Stimulated activated naive CD8-positive, alpha-beta T cell treated with anti-CD3 and anti-CD28 coated beads, Interleukin-15, Interleukin-2, amounts not matched to agents 100 ng/mL and 50 ng/mL, for 24 hours (primary cell): ENCODE data around the gene MRGPRF.

Experiments used
- H3K27ac Mint-ChIP-seq: one replicate; pipeline ENCODE4 v1.8.0; 2021; ENCODE audit warnings: mild to moderate bottlenecking, mixed read lengths
- H3K27me3 Mint-ChIP-seq: one replicate; pipeline ENCODE4 v1.8.0; 2021; ENCODE audit warnings: mixed read lengths
- H3K36me3 Mint-ChIP-seq: one replicate; pipeline ENCODE4 v1.8.0; 2021; ENCODE audit warnings: low read depth, mixed read lengths
- H3K4me1 Mint-ChIP-seq: one replicate; pipeline ENCODE4 v1.8.0; 2021; ENCODE audit warnings: low read depth, mixed read lengths
- H3K4me3 Mint-ChIP-seq: one replicate; pipeline ENCODE4 v1.8.0; 2021; ENCODE audit warnings: mild to moderate bottlenecking, mixed read lengths
- H3K9me3 Mint-ChIP-seq: one replicate; pipeline ENCODE4 v1.8.0; 2021; ENCODE audit warnings: mixed read lengths

Gene MRGPRF

DNA sequence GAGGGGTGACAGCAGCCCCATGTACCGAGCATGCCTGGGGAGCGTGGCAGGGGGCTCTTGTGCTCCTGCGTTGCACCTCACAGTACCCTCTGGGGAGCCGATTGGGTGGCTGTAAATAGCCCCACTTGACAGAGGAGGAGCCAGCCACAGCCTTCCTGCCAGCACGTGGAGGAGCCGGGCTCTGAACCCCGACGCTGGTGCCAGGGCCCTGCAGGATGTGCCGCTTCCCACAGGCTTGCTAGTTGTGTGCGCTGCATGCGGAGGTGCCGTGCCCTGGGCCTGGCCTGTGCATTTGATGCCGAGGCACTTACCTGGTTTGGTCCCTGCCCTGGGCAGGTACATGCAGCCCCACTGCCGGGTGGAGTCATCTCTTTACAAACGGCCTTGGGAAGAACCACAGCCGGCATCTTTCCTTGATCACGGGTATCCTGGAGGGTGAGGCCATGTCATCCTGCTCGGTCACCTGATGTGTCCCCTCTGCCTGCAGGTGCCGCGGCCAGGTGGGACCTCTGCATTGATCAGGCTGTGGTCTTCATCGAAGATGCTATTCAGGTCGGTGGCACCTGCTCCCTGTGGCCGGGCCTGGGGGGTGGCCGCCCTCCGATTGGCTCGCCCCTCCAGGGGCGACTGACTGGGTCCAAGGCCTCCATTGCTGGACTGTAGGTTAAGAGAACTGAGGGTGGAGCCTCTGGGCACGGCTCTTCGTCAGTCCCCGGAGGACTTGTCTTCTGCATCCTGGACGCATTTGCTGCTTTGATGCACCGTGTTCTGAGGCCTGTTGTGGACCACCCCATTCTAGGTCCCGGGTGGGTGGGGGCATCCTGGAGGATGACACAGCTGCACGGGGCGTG is 40.7 kb upstream of the MRGPRF start:
- H3K27ac Mint-ChIP-seq, result no peak overlapping the region

DNA sequence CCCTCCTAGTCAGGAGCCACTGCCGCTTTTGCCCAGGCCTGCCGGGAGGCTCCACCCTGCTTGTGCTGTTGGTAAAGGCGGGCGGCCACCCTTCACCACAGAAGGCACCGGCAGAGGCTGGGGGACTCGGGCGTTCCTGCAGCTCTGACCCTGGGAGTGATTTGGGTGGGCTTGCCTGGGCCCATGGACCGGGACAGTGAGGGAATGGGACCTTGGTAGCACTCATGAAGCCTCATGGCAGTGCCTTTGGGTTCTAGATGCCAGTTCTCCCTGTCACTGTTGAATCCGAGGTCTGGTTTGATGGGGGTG is 40.1 kb upstream of the MRGPRF start:
- peaks cover 39% of the 10 kb centered on the region for H3K4me1 Mint-ChIP-seq
- H3K27ac Mint-ChIP-seq, result no peak overlapping the region
- no peak overlapping the region for H3K4me3 Mint-ChIP-seq

More for the DNA sequence above, 40.7 kb upstream of the MRGPRF start:
- no peaks in the 10 kb centered on the region for H3K27me3 Mint-ChIP-seq
- H3K36me3 Mint-ChIP-seq, result peaks cover 4% of the 10 kb centered on the region
- H3K4me1 Mint-ChIP-seq, result peaks cover 36% of the 10 kb centered on the region
- H3K9me3 Mint-ChIP-seq, result no peaks in the 10 kb centered on the region
- no peak overlapping the region for H3K4me3 Mint-ChIP-seq

DNA sequence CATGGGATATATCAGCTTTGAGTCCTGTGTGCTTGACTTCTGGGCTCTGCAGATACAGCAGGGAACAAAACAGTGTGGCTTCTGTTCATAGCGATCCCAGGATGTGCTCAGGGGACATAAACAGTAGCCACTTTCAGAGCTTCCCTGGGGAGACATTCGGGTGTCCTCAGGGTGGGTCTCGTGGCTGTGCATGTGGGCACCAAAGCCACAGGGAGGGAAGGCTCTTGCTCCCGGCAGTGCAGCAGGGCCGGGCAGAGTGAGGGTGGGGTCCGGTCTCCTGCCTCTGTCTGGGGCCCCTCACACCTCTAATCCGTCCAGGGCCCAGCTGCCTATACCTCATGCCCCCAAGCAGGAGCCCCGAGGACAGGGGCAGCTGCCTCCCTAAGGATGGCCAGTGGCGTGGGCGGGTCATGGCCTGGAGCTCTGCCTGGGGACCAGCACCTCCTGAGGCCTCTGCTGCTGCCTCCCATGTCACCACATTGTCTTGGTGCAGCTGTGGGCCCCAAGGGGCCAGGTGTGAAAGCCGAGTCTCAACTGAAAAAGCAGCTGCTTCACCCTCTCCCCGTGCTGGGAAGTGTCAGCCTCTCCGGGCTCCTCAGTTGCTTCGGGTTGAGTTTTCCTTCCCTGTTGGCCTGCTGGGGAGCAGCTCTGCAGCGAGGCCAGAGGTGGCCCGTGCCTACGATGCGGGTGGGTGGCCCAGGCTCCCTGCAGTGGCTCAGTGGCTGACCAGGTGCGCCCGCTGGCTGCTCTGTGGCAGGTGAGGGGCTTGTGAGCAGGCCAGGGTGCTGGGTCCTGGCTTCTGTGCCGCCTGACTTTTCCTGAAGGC is 39.5 kb upstream of the MRGPRF start:
- Mint-ChIP-seq H3K9me3 (no peaks in the 10 kb centered on the region), H3K27ac (no peak overlapping the region), H3K36me3 (peaks cover 4% of the 10 kb centered on the region), H3K4me3 (no peak overlapping the region), H3K4me1 (peaks cover 45% of the 10 kb centered on the region), H3K27me3 (no peaks in the 10 kb centered on the region)

More for the DNA sequence above, 40.1 kb upstream of the MRGPRF start:
- Mint-ChIP-seq H3K9me3 (no peaks in the 10 kb centered on the region), H3K27me3 (no peaks in the 10 kb centered on the region), H3K36me3 (peaks cover 4% of the 10 kb centered on the region)

DNA sequence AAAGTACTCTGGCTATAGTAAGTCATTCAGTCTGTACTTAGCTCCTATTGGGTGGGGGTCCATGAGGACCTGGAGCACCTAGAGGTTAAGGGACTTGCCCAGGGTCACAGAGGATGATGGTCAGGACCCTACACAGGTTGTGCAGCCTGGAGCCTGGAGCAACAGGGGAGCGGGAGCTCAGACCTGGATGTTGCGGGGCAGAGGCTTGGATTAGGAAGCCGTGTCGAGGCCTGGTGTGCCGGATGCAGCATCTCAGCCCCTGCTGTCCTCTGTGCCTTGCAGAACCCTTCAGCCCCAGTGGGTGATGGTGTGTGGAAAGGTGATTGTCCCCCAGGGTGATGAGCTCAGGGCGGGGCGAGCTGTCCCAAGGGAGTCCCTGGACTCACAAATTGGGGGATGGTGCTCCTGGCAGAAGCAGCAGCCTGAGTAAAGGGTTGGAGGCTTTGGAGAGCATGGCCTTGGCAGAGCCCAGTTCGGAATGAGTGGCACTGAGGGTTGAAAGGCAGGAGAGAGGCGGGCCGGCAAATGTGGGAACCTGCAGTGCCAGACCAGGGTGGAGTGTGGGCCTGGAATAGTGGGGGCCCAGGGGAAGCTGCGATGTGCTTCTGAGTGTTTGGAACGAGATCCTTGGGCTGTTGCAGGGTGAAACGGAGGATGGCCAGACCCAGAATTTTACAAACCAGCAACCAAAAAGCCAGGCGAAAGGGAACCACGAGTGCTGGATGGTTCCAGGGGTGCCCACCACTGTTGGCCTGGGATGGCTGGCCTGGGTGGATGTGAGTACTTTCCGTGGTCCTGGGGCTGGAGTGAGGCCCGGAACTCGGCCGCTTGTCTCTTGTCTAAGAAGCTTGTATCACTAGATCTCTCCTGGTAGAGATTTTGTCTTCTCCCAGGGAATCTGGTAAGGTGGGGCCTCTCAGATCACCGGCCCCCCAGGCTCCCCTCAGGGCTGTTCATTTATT is 38.6 kb upstream of the MRGPRF start:
- peaks cover 46% of the 10 kb centered on the region for H3K4me1 Mint-ChIP-seq
- H3K9me3 Mint-ChIP-seq, result no peaks in the 10 kb centered on the region
- peak overlapping the region; percentile 18 for H3K27ac Mint-ChIP-seq
- H3K36me3 Mint-ChIP-seq, result peaks cover 4% of the 10 kb centered on the region
- H3K27me3 Mint-ChIP-seq, result no peaks in the 10 kb centered on the region
- H3K4me3 Mint-ChIP-seq, result peak overlapping the region; percentile 4

DNA sequence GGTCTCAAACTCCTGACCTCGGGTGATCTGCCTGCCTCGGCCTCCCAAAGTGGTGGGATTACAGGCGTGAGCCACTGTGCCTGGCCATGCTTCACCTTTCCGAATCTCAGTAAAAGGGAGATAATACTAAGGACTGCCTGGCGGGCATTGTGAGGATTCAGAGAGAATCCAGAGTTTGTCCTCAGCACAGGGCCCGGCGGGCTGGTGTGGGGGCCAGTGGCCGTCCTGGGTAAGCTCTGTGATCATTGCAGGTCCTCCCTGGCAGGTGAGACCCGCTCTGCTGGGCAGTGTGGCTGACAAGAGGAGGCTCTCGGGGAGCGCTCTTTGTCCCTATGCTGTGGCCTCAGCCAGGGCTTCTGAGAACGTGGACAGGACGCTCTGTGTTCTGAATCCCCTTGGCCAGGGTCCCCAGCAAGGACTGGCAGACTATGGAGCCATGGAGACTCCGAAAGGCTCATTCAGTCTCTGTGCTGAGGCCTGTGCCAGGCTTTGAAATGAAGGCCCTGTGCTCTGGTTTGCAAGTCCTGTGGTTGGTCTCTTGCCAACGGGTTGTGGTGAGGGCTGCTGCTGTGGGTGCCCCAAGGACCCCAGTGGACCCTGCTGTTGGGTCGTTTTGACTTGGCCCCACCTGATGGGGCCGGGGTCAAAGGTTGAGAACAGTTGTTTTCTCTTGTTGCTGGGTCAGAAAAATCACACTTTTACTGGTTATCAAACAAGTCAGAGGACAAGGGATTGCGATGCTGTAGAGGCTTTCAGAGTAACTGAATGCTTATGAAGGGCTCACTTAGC is 37.7 kb upstream of the MRGPRF start:
- Mint-ChIP-seq H3K4me3 (peak overlapping the region; percentile 4), H3K4me1 (peaks cover 39% of the 10 kb centered on the region), H3K9me3 (no peaks in the 10 kb centered on the region), H3K27ac (peak overlapping the region; percentile 18), H3K27me3 (no peaks in the 10 kb centered on the region), H3K36me3 (no peaks in the 10 kb centered on the region)

DNA sequence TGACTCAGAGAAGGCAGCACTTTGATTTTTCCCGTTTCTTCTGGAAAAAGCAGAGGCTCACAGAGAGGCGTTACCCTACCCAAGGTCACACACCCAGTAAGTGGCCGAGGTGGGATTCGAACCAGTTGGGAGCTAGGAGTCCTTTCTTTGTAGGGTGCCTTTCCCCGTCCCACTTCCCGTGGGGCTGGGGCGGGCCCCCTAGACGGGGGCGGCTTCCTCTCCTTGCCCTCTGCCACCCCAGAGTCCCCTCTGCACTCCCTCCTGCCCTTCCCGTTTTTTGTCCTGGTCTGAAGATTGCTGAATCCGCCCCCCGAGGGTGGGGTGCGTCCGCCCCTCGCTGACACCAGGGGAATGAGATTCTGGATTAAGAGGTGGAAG is 36.4 kb upstream of the MRGPRF start:
- peak overlapping the region; percentile 82 for H3K27ac Mint-ChIP-seq

DNA sequence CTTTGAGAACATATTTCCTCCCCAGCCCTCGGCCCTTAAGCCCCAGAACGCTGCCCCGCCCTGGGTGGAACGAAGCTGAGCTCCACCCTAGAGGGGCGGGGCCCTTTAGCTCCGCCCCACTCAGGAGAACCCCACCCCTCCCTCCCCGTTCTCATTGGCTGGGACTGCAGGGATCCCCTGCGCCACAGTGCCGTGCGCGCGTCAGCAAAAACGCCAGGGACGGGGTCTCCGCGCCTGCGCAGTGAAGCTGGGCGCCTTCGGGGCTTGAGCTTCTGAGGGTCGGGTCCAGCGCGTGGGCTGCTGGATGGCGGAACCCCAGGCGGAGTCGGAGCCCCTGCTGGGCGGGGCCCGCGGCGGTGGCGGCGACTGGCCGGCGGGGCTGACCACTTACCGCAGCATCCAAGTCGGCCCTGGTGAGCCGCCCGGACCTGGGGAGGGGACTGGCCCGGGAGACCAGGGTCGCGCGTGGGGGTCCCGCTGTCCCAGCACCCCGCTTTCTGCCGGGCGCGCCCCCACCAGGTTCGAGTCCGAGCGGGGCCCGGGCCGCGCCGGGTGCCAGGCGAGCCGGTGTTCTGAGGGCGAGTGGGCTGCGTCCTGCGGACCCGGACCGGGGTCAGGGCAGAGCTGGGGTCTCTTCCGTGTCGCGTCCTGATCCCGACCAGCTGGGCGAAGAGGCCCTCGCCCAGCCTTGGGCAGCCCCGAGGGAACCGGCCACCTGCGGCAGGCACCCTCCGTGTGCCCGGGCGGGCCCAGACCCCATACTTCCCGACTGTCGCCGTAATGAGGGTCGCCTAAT is 35.8 kb upstream of the MRGPRF start, which contains the start of gene TPCN2:
TPCN2 (plus strand) TSS at position 239 of the 796 bp plus-strand sequence; CDS start at position 305, 66 bp downstream.
- Mint-ChIP-seq H3K4me3 (peak within 1 kb of the TSS; percentile 85), H3K27me3 (peaks cover 13% of the 10 kb centered on the region), H3K36me3 (no peaks in the 10 kb centered on the region), H3K4me1 (peaks cover 31% of the 10 kb centered on the region), H3K9me3 (no peaks in the 10 kb centered on the region), H3K27ac (peak within 1 kb of the TSS; percentile 82)

More for the DNA sequence above, 36.4 kb upstream of the MRGPRF start:
- Mint-ChIP-seq H3K9me3 (no peaks in the 10 kb centered on the region), H3K27me3 (peaks cover 7% of the 10 kb centered on the region), H3K36me3 (no peaks in the 10 kb centered on the region), H3K4me1 (peaks cover 31% of the 10 kb centered on the region), H3K4me3 (peak overlapping the region; percentile 85)

DNA sequence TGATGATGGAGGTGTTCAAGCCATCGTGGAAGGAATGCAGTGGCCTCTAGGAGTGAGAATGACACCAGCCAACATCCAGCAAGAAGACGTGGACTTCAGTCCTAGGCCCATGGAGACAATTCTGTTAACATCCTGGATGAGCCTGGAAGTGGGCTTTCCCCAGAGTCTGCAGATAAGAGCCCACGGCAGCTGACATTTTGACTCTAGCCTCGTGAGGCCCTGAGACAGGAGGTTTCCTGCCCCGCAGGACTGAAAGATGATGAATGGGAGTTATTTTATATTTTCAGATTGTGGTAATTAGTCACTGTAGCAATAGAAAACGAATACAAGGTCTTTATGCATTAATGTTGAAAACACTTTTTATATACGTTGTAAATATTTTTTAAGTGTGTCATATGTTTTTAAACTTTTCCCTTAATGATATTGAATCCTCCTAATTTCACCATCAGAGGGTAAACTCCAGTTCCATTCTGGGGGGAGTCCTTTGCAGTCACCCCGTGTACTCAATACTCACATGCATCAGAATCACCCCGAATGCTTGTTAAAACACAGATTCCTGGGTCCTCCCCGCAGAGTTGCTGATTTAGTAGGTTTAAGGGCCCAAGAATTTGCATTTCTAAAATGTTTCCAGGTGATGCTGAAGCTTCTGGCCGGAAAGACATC is 35.1 kb upstream of the MRGPRF start:
- no peaks in the 10 kb centered on the region for H3K9me3 Mint-ChIP-seq
- H3K27me3 Mint-ChIP-seq, result peaks cover 13% of the 10 kb centered on the region

DNA sequence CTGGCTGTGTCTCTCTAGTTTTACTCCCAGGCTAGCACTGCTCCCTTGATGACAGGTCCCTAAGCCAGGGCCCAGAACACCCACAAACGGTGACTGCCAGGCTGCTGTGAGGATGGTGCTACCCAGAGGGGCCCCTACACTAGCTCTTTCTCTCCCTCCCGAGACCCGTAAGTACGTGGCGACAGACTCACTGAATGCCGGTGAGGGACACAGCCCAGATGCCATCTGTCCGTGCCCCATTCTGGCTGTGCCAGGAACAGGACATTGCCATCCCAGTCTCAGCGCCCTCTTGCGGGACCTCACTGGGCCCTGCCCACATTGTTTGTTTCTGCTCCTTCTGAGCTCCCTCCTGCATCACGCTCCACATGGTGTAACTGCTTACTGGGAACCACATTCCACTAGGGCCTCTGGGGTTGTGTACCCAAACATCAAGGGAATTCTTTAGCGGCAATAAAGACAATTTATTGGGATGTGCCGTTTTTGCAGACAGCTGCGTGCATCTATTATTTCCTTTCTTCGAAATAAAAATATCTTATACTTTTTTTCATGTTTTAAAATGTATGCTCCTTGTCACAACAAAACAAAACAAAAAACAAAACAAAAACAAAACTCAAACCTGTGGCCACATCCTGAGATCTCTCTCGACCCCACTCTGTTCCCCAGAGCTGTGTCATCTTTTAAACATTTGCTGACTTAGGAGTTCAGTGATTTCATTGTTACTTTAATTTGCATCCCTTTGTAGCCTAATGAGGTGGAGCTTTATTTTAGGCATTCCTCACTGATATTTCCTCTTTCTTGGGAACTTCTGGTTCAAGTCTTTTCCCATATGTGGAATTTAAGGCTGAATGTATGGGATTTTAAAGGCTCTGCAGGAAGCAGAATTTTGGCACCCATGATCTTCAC is 31.3 kb upstream of the MRGPRF start:
- H3K27me3 Mint-ChIP-seq, result peaks cover 13% of the 10 kb centered on the region
- no peaks in the 10 kb centered on the region for H3K9me3 Mint-ChIP-seq
- H3K4me1 Mint-ChIP-seq, result peaks cover 31% of the 10 kb centered on the region
- H3K27ac Mint-ChIP-seq, result no peak overlapping the region
- H3K4me3 Mint-ChIP-seq, result no peak overlapping the region
- no peaks in the 10 kb centered on the region for H3K36me3 Mint-ChIP-seq

More for the DNA sequence above, 35.1 kb upstream of the MRGPRF start:
- peaks cover 31% of the 10 kb centered on the region for H3K4me1 Mint-ChIP-seq
- peak overlapping the region; percentile 78 for H3K4me3 Mint-ChIP-seq
- H3K27ac Mint-ChIP-seq, result peak overlapping the region; percentile 58
- no peaks in the 10 kb centered on the region for H3K36me3 Mint-ChIP-seq

DNA sequence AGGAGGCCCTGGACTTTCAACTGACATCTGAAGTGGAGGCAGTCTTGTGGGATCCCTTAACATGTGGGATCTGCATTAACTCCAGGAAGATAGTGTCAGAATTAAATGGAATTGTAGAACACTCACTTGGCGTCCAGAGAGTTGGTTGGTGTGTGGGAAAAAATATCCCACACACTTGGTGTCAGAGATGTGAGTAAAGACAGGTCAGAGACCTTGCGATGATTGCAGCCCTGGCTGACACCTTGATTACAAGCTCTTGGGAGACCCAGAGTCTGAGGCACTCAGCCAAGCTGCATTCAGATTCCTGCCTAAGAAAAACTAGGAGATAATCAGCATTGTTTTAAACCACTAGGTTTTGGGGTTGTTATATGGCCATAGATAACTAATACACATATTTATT is 28.5 kb upstream of the MRGPRF start:
- Mint-ChIP-seq H3K27me3 (peaks cover 13% of the 10 kb centered on the region), H3K4me3 (no peak overlapping the region), H3K27ac (no peak overlapping the region), H3K9me3 (no peaks in the 10 kb centered on the region), H3K36me3 (no peaks in the 10 kb centered on the region), H3K4me1 (peaks cover 21% of the 10 kb centered on the region)

DNA sequence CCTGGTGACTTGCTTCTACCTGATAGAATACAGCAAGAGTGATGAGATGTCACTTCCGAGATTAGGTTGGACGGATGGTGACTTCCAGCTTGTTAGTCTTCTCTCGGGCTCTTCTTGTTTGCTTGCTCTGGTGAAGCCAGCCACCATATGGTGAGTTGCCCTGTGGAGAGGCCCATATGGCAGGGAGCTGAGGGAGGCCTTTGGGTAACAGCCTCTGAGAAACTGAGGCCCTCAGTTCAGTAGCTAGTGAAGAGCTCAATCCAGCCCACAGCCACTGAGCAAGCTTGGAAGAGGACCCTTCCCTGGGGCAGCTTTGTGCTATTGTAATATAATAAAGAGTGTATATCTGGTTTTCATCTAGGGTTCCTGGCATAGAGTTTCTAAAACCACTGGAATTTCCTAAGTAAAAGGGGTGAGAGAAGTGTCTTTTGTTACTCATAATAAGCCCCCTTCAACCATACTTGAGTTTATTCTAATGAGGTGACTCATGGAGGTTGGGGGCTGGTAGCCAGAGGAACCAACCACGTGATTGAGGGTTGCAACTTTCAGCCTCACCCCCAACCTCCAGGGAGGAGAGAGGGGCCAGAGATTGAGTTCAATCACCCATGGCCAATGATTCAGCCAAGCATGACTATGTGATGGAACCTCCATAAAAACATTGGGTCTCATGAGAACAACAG is 27.7 kb upstream of the MRGPRF start:
- Mint-ChIP-seq H3K4me1 (peaks cover 21% of the 10 kb centered on the region), H3K27me3 (peaks cover 13% of the 10 kb centered on the region), H3K9me3 (no peaks in the 10 kb centered on the region), H3K27ac (peak overlapping the region; percentile 59), H3K36me3 (no peaks in the 10 kb centered on the region), H3K4me3 (no peak overlapping the region)

DNA sequence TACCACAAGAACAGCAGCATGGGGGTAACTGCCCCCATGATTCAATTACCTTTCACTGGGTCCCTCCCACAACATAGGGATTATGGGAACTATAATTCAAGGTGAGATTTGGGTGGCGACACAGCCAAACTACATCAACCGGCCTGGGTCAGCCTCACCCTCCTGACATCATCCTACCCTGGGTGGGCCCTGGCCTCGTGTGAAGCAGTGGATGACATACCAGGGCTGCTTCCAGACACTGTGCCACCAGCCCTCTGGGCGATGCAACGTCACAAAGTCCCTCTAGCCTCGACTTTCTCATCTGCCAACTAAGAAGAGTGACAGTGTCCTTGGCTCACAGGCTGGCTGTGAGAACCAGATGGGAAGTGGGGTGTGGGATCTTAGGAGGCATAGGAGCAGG is 27.0 kb upstream of the MRGPRF start:
- Mint-ChIP-seq H3K9me3 (no peaks in the 10 kb centered on the region), H3K4me3 (no peak overlapping the region), H3K27me3 (peaks cover 11% of the 10 kb centered on the region), H3K4me1 (peaks cover 21% of the 10 kb centered on the region), H3K36me3 (no peaks in the 10 kb centered on the region), H3K27ac (peak overlapping the region; percentile 59)
